ENCODE data around the gene TTYH2. TPM values are rescaled to one million over a fixed set of nuclear protein-coding genes. Genes with fewer than 3 reads are reported as not detected.

Gene TTYH2
- total RNA-seq, 2 donors from 2014 or later = 2.4 to 3.3 TPM

- ATAC-seq (ENCODE audit: insufficient number of reproducible peaks, low FRiP score, low read depth) (no peak), DNase-seq (ENCODE audit: low spot score) (no peak)
- H3K27ac ChIP-seq = peak overlapping the region in 1 of 2 donors; percentile 35
- H3K4me3 ChIP-seq = peak overlapping the region; percentile 44
- H3K36me3 ChIP-seq = no peaks in the 10 kb centered on the region
- no peaks in the 10 kb centered on the region for H3K9me3 ChIP-seq
- no peaks in the 10 kb centered on the region for H3K4me1 ChIP-seq (ENCODE audit: control insufficient read depth in 1 of 2, low read depth in 2 of 2)
- H3K27me3 ChIP-seq (replicated peaks; ENCODE audit: insufficient read depth) = no peaks in the 10 kb centered on the region
- TF ChIP-seq CTCF (IDR thresholded peaks at IDR 0.05) = no peak
These were observed 21.7 kb downstream of the TTYH2 start for GRCh38 chr17:74235040-74235581.

- Histone ChIP-seq H3K27ac (no peak overlapping the region), H3K9me3 (no peaks in the 10 kb centered on the region), H3K4me3 (no peak overlapping the region), H3K27me3 (replicated peaks; ENCODE audit: insufficient read depth) (no peaks in the 10 kb centered on the region), H3K4me1 (ENCODE audit: control insufficient read depth in 1 of 2, low read depth in 2 of 2) (peaks cover 0 to 2% of the 10 kb centered on the region in 2 donors), H3K36me3 (no peaks in the 10 kb centered on the region)
- DNase-seq (ENCODE audit: low spot score) (no peak), ATAC-seq (ENCODE audit: insufficient number of reproducible peaks, low FRiP score, low read depth) (no peak)
- no peak for TF ChIP-seq CTCF (IDR thresholded peaks at IDR 0.05)
These were observed 22.6 kb downstream of the TTYH2 start for GRCh38 chr17:74235911-74236371.

DNA sequence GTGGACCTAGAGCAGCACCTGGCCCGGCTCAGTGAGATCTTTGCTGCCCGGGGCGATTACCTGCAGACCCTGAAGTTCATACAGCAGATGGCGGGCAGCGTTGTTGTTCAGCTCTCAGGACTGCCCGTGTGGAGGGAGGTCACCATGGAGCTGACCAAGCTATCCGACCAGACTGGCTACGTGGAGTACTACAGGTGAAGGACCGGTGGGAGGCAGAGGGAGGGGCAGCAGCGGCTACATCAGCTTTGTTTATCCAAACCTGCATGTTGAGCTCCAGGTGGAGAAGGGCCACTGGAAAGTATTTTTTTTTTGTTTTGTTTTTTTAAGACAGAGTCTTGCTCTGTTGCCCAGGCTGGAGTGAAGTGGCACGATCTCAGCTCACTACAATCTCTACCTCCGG, 23.9 kb downstream of the TTYH2 start:
- H3K4me1 ChIP-seq (ENCODE audit: control insufficient read depth in 1 of 2, low read depth in 2 of 2) = peaks cover 0 to 3% of the 10 kb centered on the region in 2 donors
- H3K27ac ChIP-seq = no peak overlapping the region
- no peak for TF ChIP-seq CTCF (IDR thresholded peaks at IDR 0.05)
- ATAC-seq (ENCODE audit: insufficient number of reproducible peaks, low FRiP score, low read depth) (no peak), DNase-seq (ENCODE audit: low spot score) (no peak)
- no peaks in the 10 kb centered on the region for H3K36me3 ChIP-seq
- no peak overlapping the region for H3K4me3 ChIP-seq
- H3K9me3 ChIP-seq = no peaks in the 10 kb centered on the region
- no peaks in the 10 kb centered on the region for H3K27me3 ChIP-seq (replicated peaks; ENCODE audit: insufficient read depth)

GRCh38 chr17:74239172-74239571, 25.8 kb downstream of the TTYH2 start:
- Histone ChIP-seq H3K27ac (no peak overlapping the region), H3K27me3 (replicated peaks; ENCODE audit: insufficient read depth) (no peaks in the 10 kb centered on the region), H3K4me3 (no peak overlapping the region), H3K36me3 (no peaks in the 10 kb centered on the region), H3K4me1 (ENCODE audit: control insufficient read depth in 1 of 2, low read depth in 2 of 2) (peaks cover 0 to 3% of the 10 kb centered on the region in 2 donors), H3K9me3 (no peaks in the 10 kb centered on the region)
- ATAC-seq (ENCODE audit: insufficient number of reproducible peaks, low FRiP score, low read depth) (no peak), DNase-seq (ENCODE audit: low spot score) (peak; percentile 17)
- TF ChIP-seq CTCF (IDR thresholded peaks at IDR 0.05) = no peak

DNA sequence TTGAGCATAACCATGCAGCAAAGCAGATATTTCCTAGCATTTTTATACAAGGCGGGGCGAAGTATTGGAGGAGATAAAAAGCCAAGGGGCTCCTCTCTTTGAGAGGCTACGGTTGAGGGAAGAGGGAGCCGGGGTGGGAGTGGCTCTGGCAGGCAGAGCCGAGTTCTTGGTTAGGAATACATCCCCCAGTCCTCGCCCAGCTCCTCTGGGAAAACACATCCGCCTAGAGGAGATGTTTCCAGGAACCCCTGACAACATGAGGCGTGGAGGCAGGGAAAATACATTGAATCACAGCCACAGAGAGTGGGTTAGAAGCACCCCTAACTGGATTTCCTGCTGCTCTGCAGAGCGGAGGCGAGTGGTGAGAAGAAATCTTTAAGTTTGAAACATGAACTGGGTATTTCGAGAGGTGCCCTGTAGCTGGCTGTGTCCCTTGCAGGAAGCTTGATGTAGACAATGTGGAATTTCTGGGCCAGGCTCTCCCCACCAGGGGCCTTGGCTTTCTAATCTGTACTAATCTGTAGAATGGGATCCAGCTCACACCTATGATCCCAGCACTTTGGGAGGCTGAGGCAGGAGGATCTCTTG, 27.3 kb downstream of the TTYH2 start:
- no peak for TF ChIP-seq CTCF (IDR thresholded peaks at IDR 0.05)
- H3K36me3 ChIP-seq = no peaks in the 10 kb centered on the region
- no peak overlapping the region for H3K27ac ChIP-seq
- H3K4me1 ChIP-seq (ENCODE audit: control insufficient read depth in 1 of 2, low read depth in 2 of 2) = peaks cover 0 to 3% of the 10 kb centered on the region in 2 donors
- ATAC-seq (ENCODE audit: insufficient number of reproducible peaks, low FRiP score, low read depth) = no peak
- H3K4me3 ChIP-seq = no peak overlapping the region
- DNase-seq (ENCODE audit: low spot score) = no peak
- no peaks in the 10 kb centered on the region for H3K9me3 ChIP-seq
- H3K27me3 ChIP-seq (replicated peaks; ENCODE audit: insufficient read depth) = no peaks in the 10 kb centered on the region
